Neural cell (in vitro differentiated cells): ENCODE measurements around the gene PUSL1.

Source experiments
- EP300 ChIP-seq: fragments of 450-650 bp; conservative IDR thresholded peaks from 2 replicates; pipeline ENCODE4 v1.6.1; 2014; ENCODE audit warnings: antibody characterized with exemption, mild to moderate bottlenecking, moderate library complexity; ENCODE audit not compliant: poor library complexity, severe bottlenecking
- TAF1 ChIP-seq: IDR thresholded peaks from 2 replicates; pipeline ENCODE4 v1.6.1; 2012; ENCODE audit warnings: low read depth

GRCh38 chr1:1359664-1360468, 51.5 kb downstream of the PUSL1 start:
- TF ChIP-seq EP300: no peak
- TF ChIP-seq TAF1: no peak
